ENCODE measurements around the gene HNRNPR. TPM values are rescaled to one million over a fixed set of nuclear protein-coding genes. Genes with fewer than 3 reads are reported as not detected.

The HNRNPR gene
- total and polyA plus RNA-seq, 9 of the 15 experiments (the other 6 are each of a cell fraction or from before 2014, with no cell fraction given) = 80.9 to 372 (median 301) TPM

DNA sequence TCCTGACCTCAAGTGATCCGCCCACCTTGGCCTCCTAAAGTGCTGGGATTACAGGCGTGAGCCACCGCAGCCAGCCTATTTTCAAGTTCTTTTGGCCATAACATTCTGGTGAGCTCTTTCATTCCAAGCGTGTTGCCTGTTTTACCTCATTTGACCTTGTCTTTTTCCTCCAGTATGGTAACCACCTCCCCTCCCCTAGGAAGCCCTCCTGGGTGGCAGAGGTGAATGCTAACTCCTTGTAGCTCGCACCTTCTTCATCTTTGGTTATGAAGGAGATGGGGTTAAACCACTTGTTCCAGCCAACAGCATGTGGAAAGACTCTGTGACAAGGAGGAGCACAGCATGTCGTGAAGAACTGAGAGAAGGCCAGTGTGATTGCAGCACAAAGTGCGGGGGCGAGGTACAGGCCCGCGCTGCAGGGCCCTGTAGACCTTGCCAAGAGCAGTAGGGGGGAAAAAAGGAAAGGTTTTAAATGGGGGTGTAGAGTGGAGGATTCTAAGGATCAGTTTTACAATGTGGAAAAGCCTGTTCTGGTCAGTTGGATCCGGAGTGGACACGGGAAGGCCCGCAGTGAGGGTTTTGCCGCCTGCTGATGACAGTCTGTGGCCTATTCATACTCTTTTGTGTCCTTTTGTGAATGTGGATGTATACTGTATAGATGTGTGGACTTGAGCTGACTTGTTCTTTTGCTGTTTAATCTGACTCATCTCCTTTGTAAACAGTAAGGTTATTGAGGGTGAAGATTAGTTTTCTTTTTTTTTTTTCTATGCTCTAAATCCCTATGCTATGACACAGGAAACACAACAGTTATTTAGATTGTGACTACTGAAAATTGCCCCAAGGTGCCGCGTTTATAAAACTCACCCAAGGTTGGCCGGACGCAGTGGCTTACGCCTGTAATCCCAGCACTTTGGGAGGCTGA lies 33.1 kb upstream of the HNRNPR start (continued):
- TF ChIP-seq, protein P1, sequence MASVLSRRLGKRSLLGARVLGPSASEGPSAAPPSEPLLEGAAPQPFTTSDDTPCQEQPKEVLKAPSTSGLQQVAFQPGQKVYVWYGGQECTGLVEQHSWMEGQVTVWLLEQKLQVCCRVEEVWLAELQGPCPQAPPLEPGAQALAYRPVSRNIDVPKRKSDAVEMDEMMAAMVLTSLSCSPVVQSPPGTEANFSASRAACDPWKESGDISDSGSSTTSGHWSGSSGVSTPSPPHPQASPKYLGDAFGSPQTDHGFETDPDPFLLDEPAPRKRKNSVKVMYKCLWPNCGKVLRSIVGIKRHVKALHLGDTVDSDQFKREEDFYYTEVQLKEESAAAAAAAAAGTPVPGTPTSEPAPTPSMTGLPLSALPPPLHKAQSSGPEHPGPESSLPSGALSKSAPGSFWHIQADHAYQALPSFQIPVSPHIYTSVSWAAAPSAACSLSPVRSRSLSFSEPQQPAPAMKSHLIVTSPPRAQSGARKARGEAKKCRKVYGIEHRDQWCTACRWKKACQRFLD (CRISPR knock-in tag; IDR thresholded peaks at IDR 0.05) = no peak; the same call in 1 of the 2 replicates
- TF ChIP-seq, protein P2, sequence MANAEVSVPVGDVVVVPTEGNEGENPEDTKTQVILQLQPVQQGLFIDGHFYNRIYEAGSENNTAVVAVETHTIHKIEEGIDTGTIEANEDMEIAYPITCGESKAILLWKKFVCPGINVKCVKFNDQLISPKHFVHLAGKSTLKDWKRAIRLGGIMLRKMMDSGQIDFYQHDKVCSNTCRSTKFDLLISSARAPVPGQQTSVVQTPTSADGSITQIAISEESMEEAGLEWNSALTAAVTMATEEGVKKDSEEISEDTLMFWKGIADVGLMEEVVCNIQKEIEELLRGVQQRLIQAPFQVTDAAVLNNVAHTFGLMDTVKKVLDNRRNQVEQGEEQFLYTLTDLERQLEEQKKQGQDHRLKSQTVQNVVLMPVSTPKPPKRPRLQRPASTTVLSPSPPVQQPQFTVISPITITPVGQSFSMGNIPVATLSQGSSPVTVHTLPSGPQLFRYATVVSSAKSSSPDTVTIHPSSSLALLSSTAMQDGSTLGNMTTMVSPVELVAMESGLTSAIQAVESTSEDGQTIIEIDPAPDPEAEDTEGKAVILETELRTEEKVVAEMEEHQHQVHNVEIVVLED (CRISPR knock-in tag; IDR thresholded peaks at IDR 0.05) = no peak
- peak; percentile 27 to 43; a peak in 1 of 4 replicates for TF ChIP-seq TRIM24 (IDR thresholded peaks at IDR 0.05)
- TF ChIP-seq ATF3 (IDR thresholded peaks at IDR 0.05) = peak; percentile 60; the same call in 1 of the 2 replicates
- no peak for TF ChIP-seq ATF3 (CRISPR knock-in tag; conservative IDR thresholded peaks at IDR 0.05)
- TF ChIP-seq KDM1A (IDR thresholded peaks at IDR 0.05) = peak in 1 of 2 experiments; percentile 51; a peak in 2 of 4 replicates
- TF ChIP-seq E2F6 (IDR thresholded peaks at IDR 0.05; ENCODE audit: borderline replicate concordance in 1 of 2, extremely low read depth in 1 of 2, insufficient read depth in 1 of 2, insufficient read length in 1 of 2, low read depth in 1 of 2, low read length in 1 of 2, poor library complexity in 1 of 2, severe bottlenecking in 1 of 2) = peak; percentile 20 to 37
- TF ChIP-seq CREM (IDR thresholded peaks at IDR 0.05; ENCODE audit: low read depth) = 0 out of 2 replicates have a peak, but pooled peaks have one; percentile 12
- no peak for TF ChIP-seq ATF1 (CRISPR knock-in tag; IDR thresholded peaks at IDR 0.05)
- peak; percentile 19; the same call in 1 of the 2 replicates for TF ChIP-seq ATF1 (tag; IDR thresholded peaks at IDR 0.05)
- TF ChIP-seq RB1 (IDR thresholded peaks at IDR 0.05; ENCODE audit: low read depth) = peak; percentile 24; the same call in 1 of the 2 replicates
- TF ChIP-seq TEAD2 (tag; IDR thresholded peaks at IDR 0.05) = peak; percentile 6; the same call in 1 of the 2 replicates
- TF ChIP-seq ERF (CRISPR knock-in tag; IDR thresholded peaks at IDR 0.05) = 0 out of 2 replicates have a peak, but pooled peaks have one; percentile 16
- TF ChIP-seq JUND (IDR thresholded peaks at IDR 0.05; ENCODE audit: borderline replicate concordance, low read depth, low read length) = peak; percentile 75; the same call in 1 of the 2 replicates
- TF ChIP-seq JUND (tag; IDR thresholded peaks at IDR 0.05; ENCODE audit: borderline replicate concordance, low read depth, low read length) = peak; percentile 80; the same call in 2 of the 3 replicates
- TF ChIP-seq EGR1 (conservative IDR thresholded peaks at IDR 0.05) = peak; percentile 97
- TF ChIP-seq FOXJ3 (CRISPR knock-in tag; IDR thresholded peaks at IDR 0.05) = no peak
- peak; percentile 1; the same call in 1 of the 2 replicates for TF ChIP-seq MAFF (IDR thresholded peaks at IDR 0.05; ENCODE audit: low read length)
- peak; percentile 14; the same call in 1 of the 2 replicates for TF ChIP-seq ZBTB33 (CRISPR knock-in tag; IDR thresholded peaks at IDR 0.05)

All from K562 (cell line).